ENCODE data around the gene CARD10. TPM values are rescaled to one million over a fixed set of nuclear protein-coding genes. Genes with fewer than 3 reads are reported as not detected.

CARD10 gene
- total and polyA plus RNA-seq, 2 of the 8 experiments (the other 6 are each of a cell fraction or from before 2014, with no cell fraction given): 13.5 to 14.4 TPM

DNA sequence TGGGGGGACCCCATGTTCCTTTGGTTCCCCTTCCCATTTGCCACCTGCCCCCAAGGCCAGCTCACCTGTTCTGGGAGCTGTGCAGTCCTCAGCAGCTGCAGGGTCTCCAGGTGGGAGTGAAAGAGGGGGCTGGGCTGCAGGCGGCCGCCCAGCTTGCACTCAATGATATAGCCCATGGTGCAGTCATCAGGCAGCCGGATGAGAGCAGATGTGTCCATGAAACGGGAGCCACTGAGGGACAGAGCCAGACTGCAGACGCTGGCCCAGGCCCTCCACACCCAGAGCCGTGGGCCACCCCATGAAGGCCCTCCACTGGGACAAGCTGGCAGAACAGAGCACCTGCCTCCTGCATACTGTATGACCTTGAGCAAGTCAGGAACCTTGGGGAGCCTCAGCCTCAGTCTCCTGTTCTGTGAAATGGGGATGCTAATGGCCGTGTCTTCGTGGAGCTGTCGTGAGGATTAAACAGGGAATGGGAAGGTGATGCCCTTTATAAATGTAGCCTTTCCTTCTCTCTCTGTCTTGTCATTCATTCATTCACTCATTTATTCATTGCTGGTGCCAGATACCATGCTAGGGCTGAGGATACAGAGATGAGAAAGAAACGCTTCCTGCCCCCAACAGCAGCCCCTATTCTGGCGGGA lies 44.6 kb downstream of the CARD10 start:
- H2AFZ ChIP-seq (ENCODE audit: low read length): no peak overlapping the region
- H3K79me2 ChIP-seq (ENCODE audit: control insufficient read depth in 1 of 2, insufficient read depth in 2 of 2, low read length in 2 of 2): no peaks in the 10 kb centered on the region
- no peak overlapping the region for H2BK15ac ChIP-seq (ENCODE audit: low read length)
- H3K23me2 ChIP-seq (ENCODE audit: low read depth, low read length): no peaks in the 10 kb centered on the region
- no peak overlapping the region for H2BK5ac ChIP-seq (ENCODE audit: low read depth, low read length)
- no peak overlapping the region for H3K4ac ChIP-seq (replicated peaks; ENCODE audit: insufficient read length, low read depth, low read length)
- H3K56ac ChIP-seq (replicated peaks; ENCODE audit: insufficient read length, low read depth, low read length): no peak overlapping the region
- H3K9me3 ChIP-seq (ENCODE audit: insufficient read depth in 2 of 2, low read depth in 1 of 2, low read length in 1 of 2): no peaks in the 10 kb centered on the region
- H2AK5ac ChIP-seq (ENCODE audit: low read depth, low read length): no peak overlapping the region
- CTCF ChIA-PET (ENCODE audit: partially characterized antibody): interaction anchor here (0.6 to 14.2 kb wide), 9 partner anchors 10 to 417 kb away, joined by 3 to 312 read pairs (median 3); partner anchors contain the start of gene MFNG
- no peak overlapping the region for H3K27ac ChIP-seq (ENCODE audit: low read depth, low read length)
- H4K20me1 ChIP-seq (replicated peaks in 1 of 2; ENCODE audit: control insufficient read depth in 1 of 2, insufficient read depth in 2 of 2, low read length in 2 of 2): peaks cover 0 to 2% of the 10 kb centered on the region in 2 experiments
- no peak overlapping the region for H2BK12ac ChIP-seq (ENCODE audit: low read depth, low read length)
- no peak overlapping the region for H2BK120ac ChIP-seq (replicated peaks; ENCODE audit: low read depth, low read length)
- FAIRE-seq (no peak), DNase-seq (ENCODE audit: low read depth in 1 of 2, low spot score in 2 of 2) (no peak)
- H3K4me3 ChIP-seq (ENCODE audit: extremely low read depth in 1 of 4, insufficient read depth in 2 of 4, low read depth in 3 of 4, low read length in 4 of 4): no peak overlapping the region
- H3K4me1 ChIP-seq (replicated peaks in 1 of 4; ENCODE audit: control insufficient read depth in 3 of 4, insufficient read depth in 4 of 4, low read length in 3 of 4): no peaks in the 10 kb centered on the region; a peak in 2 of 7 replicates
- H3K18ac ChIP-seq (ENCODE audit: extremely low read depth, low read length): no peak overlapping the region
- no peak overlapping the region for H3K23ac ChIP-seq (ENCODE audit: insufficient read length)
- no peak overlapping the region for H4K5ac ChIP-seq (ENCODE audit: insufficient read length, low read depth, low read length)
- no peaks in the 10 kb centered on the region for H3K79me1 ChIP-seq (ENCODE audit: low read depth, low read length)
- no peak overlapping the region for H4K91ac ChIP-seq (replicated peaks; ENCODE audit: insufficient read length, low read length)
- no peaks in the 10 kb centered on the region; a peak in 1 of 8 replicates for H3K36me3 ChIP-seq (ENCODE audit: control insufficient read depth in 2 of 4, insufficient read depth in 4 of 4, low read length in 3 of 4)
- H4K8ac ChIP-seq (ENCODE audit: extremely low read depth, insufficient read depth, low read length): no peak overlapping the region; the same call in 1 of the 2 replicates
- H2BK20ac ChIP-seq (ENCODE audit: low read length): no peak overlapping the region
- WGBS, 2 experiments (ENCODE audit: extremely low coverage in 1 of 2, insufficient coverage in 1 of 2, insufficient read length in 1 of 2, insufficient replicate concordance in 2 of 2, low coverage in 1 of 2, low lambda C conversion rate in 2 of 2, missing lambda C conversion rate in 1 of 2): 89% methylated on average over 11 of the region's 11 CpGs; no CpG with 5 or more reads in 1 of the 2 experiments
- no peak overlapping the region for H3K14ac ChIP-seq (ENCODE audit: insufficient read length)
- POLR2A ChIA-PET (ENCODE audit: partially characterized antibody): no interaction called here
- H3K4me2 ChIP-seq (ENCODE audit: insufficient read depth in 1 of 2, low read depth in 2 of 2, low read length in 2 of 2): no peak overlapping the region
- no peak overlapping the region for H3K9ac ChIP-seq (replicated peaks in 1 of 4; ENCODE audit: extremely low read depth in 1 of 4, low read depth in 3 of 4, low read length in 3 of 4)
- no peaks in the 10 kb centered on the region for H3K27me3 ChIP-seq (replicated peaks in 1 of 4; ENCODE audit: control insufficient read depth in 3 of 4, extremely low read depth in 1 of 4, insufficient read depth in 3 of 4, low read length in 3 of 4)
- TF ChIP-seq TAF7 (optimal IDR thresholded peaks at IDR 0.05; ENCODE audit: borderline replicate concordance, low read depth, low read length) (no peak), CTCF (IDR thresholded peaks at IDR 0.05; ENCODE audit: control extremely low read depth in 1 of 3, insufficient read depth in 1 of 3, low read depth in 1 of 3, low read length in 3 of 3) (no peak), EGR1 (IDR thresholded peaks at IDR 0.05; ENCODE audit: borderline replicate concordance, low read depth, low read length) (no peak), GTF2F1 (IDR thresholded peaks at IDR 0.05; ENCODE audit: borderline replicate concordance, low read depth, low read length) (no peak), RNF2 (IDR thresholded peaks at IDR 0.05; ENCODE audit: borderline replicate concordance, low read depth, low read length, missing control alignments, poor library complexity, severe bottlenecking) (no peak), SP2 (IDR thresholded peaks at IDR 0.05; ENCODE audit: low read length) (no peak), POU5F1 (IDR thresholded peaks at IDR 0.05; ENCODE audit: low read depth, low read length) (no peak), BRCA1 (IDR thresholded peaks at IDR 0.05; ENCODE audit: low read depth, low read length) (no peak), NRF1 (IDR thresholded peaks at IDR 0.05; ENCODE audit: low read depth, low read length) (no peak), CBX5 (IDR thresholded peaks at IDR 0.05; ENCODE audit: low read depth, low read length) (no peak), SP4 (IDR thresholded peaks at IDR 0.05; ENCODE audit: low read length) (no peak)
